ENCODE measurements around the gene LTA.

GRCh38 chr6:31540640-31541039 lies 31.4 kb upstream of the LTA start:
- TF ChIP-seq CTCF (IDR thresholded peaks at IDR 0.05) (no peak), POLR2AphosphoS5 (IDR thresholded peaks at IDR 0.05) (no peak), POLR2A (IDR thresholded peaks at IDR 0.05) (no peak)

Measured in upper lobe of left lung (tissue), 4 donors.